HG03439 (cell line): ENCODE data around the gene CD302.
"Not testable (repeated sequence)": the region's sequence is repeated elsewhere in the genome, so short reads cannot be mapped to it uniquely, and the experiment has no call there.

Source experiments
- ATAC-seq: cut with Tn5 transposase; IDR thresholded peaks from one replicate; pipeline ENCODE4 v1.9.1; 2021; ENCODE audit warnings: mild to moderate bottlenecking, moderate library complexity; ENCODE audit not compliant: unreplicated experiment

The CD302 gene

DNA sequence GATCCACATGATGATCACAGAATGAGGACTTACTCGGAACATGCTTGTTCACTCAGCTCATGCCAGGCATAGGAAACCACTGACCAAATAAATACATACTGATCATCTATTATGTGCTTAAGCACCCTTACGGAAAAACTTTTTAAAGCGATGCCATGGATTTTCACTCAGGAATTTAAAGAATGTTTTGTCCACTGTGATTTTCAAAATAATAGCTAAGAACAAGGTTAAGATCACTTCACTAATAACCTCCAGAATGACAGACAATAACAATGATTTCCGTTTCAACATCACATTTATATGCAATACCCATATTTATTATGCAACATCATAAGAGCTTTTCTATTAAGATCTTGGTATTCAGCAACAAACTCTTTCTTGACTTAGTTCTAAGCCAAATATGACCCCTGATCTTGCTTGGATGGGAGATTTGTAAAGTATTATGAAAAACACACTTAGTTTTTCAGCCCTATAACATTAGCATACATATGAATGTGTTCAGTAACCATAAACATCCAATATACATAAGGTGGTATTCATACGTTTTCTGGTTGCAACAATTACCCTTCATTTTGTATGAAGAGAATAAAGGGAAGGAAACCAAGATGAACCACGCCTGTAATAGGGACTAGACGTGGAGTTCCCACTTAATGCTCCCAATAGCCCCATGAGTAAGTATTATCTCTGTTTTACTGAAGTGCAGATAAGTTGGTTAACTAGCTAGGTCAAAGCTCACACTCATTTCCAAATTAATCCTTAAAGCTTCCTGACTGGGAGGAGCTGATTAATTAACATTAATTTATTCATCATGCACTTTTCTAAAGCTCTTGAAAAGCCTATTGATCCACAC is 1.9 kb downstream of the CD302 start:
- no peak for ATAC-seq

DNA sequence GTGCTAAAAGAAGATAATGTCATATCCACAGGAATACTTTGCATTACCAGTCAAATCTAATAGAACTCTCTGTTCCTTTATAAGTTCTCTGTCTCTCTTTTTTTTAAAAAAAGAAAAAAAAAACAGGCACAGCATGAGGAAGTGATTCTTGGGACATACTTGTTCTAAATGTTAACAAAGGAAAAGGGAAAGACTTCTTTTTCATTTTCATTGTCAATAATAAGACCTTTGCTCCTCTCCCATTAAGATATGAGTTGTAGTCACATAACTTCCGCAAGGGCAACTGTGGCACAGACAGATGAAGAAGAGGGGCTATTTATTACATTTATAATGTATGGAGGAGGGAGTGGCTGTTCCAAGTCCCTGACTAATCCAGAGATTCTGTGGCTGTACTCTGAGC is 4.7 kb downstream of the CD302 start:
- no peak for ATAC-seq

DNA sequence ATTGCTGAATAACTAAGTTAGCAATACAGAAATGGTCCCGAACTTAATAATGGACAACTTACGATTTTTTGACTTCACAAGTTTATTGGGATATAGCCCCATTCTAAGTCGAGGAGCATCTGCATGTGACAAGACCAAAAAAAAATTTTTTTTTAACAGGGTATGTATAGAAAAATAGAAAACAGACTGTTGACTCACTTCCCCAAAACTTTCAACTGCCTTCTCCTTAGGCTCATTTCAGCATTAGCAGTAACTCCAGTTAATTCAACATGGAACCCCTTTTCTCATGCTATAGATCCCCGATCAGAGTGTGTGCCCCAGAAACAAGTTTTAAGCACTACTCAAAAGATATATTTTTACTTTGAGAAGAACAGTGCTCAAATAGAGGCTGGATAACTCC is 5.4 kb downstream of the CD302 start:
- no peak for ATAC-seq

- ATAC-seq = no peak
Measured at GRCh38 chr2:159792036-159792435, 6.0 kb downstream of the CD302 start.

GRCh38 chr2:159790323-159790722 is 7.7 kb downstream of the CD302 start:
- no peak for ATAC-seq

DNA sequence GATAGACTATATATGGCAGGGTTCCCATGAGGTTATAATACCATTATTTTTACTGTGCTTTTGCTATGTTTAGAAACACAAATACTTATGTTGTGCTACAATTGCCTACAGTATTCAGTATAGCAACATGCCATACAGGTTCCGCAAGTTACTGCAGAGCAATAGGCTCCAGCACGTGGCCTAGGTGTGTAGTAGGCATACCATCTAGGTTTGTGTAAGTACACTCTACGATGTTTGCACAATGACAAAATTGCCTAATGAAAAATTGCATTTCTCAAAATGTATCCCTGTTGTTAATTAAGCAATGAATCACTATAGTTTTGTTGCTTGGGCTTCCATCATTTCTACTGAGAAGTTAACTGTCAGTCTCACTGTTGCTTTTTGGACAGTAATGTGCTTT is 9.8 kb downstream of the CD302 start:
- no peak for ATAC-seq

DNA sequence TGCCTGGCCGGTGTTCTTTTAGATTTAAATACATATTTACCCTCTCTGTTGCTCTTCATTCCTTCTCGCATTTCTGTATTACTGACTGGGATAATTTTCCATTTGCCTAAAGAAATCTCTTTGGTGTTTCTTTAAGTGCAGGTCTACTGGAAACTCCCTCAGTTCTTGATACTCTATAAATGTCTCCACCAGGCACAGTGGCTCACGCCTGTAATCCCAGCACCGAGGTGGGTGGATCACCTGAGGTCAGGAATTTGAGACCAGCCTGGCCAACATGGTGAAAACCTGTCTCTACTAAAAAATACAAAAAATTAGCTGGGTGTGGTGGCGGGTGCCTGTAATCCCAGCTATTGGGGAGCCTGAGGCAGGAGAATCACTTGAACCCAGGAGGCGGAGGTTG is 10.4 kb downstream of the CD302 start:
- not testable (repeated sequence) for ATAC-seq

- no peak for ATAC-seq
Measured at GRCh38 chr2:159786938-159787337, 11.1 kb downstream of the CD302 start.

- ATAC-seq = no peak
Measured at GRCh38 chr2:159785195-159785594, 12.8 kb downstream of the CD302 start.

DNA sequence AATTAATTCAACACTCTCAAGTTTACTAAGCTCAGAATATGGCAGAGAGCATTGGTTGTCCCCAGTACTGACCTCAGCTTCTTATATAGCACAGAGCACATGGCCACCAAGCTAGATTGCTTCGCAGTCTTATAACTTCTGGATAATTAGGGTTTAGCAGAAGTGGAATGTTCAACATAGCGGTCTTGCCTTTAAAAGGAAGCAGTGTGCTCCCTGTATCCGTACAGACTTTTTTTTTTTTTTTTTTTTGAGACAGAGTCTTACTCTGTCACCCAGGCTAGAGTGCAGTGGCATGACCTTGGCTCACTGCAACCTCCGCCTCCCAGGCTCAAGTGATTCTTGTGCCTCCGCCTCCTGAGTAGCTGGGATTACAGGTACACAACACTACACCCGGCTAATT is 13.3 kb downstream of the CD302 start:
- not testable (repeated sequence) for ATAC-seq

DNA sequence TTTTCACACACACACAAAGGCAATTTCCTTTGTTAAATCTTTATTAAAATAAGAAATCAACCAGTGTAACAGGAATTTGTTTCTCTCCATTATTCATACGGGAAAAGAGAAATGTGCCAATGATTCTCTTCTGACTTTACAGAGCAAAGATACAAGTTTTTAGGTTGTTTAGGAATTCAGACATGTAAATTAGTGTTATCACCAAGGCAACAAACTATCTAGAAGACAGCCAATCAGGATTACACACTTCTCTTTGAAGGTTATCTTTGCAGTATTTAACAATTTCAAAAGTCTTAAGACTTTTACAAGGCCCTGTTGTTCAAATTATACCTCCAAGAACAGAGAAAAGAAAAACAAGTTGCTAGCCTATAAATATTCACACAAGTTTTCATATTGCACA is 14.5 kb downstream of the CD302 start:
- ATAC-seq = no peak

DNA sequence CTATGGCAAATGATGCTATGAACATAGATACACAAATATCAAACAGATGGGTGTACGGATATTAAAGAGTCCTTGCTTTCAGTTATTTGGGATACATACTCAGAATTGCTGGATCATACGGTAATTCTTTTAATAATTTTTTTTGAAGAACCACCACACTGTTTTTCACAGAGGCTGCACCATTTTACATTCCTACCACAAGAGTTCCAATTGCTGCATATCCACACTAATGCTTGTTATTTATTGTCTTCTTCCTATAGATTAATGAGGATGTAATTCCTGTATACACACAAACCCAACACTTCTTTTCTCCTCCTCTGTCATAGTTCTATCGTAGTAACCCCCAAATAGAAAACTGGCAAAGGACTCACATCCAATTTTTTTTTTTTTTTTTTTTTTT is 21.7 kb downstream of the CD302 start:
- ATAC-seq = no peak

DNA sequence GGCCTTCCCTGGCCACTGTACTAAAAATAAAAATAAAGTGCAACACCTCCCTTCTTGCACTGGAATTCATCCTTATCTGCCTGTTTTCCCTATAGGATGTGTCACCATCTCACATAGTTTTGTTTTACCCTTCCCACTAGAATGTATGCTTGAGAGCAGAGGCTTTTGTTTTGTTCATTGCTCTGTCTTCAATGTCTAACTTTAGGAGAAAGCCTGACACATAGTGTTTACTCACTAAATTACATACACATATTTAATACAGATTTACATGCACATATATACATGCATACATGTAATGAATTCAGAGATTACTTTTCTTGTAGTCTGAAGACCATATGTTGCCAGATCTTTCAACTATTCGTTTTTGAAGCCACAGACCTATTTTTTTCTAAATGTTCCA is 23.0 kb downstream of the CD302 start:
- no peak for ATAC-seq

GRCh38 chr2:159774370-159774990 is 23.5 kb downstream of the CD302 start:
- ATAC-seq = no peak

DNA sequence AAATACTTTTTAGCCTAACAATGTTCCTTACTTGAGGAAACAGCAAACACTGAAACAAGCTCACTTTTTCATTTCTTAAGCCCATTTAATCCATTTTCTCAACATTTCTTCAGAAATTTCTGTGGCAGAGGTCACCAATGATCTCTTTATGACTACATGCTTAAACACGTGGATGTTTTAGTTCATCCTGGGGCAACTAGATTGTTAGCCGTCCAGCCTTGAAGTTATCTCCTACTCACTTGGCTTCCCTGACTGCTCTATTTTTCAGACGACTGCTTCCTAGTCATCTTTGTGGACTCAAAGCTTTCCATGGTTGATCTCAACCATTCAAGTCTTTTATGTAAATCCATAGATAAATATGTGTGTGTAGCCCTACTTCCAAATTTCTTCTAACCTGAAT is 24.1 kb downstream of the CD302 start:
- ATAC-seq = no peak

DNA sequence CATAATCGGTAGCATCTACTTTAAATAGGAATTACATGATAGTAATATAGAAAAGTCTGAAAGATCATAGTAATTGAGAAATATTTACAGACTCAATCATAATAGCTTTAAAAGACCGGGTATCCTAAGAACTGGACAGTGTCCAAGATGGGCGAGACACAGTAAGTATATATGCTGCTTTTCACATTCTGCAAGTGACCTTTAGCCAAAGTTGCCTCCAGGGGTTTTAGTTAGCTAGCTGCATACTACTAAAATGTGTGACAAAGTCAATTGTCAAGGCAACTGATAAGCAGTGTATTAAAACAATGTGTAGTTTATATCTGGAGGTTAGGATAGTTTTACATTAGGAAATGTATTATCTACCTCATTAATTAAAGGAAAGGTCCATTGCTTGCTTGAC is 24.6 kb downstream of the CD302 start:
- no peak for ATAC-seq

DNA sequence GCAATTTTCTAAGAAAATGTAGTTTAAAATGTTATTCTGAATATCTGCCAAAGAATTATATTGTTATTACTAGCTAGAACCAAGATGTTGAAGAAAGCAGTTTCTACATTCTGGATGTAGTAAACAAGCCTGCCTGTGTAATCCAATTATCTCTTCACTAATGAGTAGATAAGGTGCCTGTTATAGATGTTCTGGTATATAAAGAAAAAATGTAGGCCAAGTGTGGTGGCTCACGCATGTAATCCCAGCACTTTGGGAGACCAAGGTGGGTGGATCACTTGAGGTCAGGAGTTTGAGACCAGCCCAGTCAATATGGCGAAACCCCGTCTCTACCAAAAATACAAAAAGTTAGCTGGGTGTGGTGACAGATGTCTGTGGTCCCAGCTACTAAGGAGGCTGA is 28.9 kb downstream of the CD302 start:
- ATAC-seq = no peak

- ATAC-seq = no peak
Measured at GRCh38 chr2:159762075-159762474, 35.9 kb downstream of the CD302 start.

- ATAC-seq = no peak
Measured at GRCh38 chr2:159760326-159760725, 37.7 kb downstream of the CD302 start.

DNA sequence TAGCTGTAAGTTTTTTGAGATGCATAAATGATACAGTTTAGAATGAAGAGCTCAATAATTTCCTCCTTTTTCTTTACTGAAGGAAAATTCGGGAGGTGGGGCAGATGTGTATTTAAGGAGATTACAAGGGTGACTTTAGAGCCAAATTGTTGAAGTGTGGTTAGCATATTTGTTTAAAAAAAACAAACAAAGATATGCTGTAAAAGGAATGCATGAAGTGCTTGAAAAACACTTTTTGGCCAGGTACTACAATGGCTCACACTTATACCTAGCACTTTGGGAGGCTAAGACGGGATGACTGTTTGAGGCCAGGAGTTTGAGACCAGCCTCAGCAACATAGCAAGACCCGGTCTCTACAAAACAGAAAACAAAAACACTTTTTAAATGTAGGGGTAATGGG is 38.4 kb downstream of the CD302 start:
- no peak for ATAC-seq

DNA sequence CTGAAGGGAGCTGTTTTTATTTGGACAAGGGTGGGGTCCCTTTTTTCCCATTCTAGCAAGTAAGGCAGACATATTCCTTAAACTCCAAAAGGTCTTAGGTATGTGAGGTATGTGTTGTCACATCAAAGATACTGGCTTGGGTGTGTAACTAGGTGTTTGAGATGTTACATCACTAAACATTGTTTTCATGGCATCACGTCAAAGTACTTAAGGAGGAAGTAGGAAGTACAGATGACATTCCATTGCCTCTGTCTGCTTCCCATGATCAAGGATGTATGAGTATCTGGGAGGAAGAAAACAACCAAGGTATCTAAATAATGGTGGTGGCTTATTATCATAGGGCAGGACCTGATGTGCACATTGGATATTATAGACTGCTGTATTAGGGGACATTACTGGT is 39.3 kb downstream of the CD302 start:
- ATAC-seq = no peak

DNA sequence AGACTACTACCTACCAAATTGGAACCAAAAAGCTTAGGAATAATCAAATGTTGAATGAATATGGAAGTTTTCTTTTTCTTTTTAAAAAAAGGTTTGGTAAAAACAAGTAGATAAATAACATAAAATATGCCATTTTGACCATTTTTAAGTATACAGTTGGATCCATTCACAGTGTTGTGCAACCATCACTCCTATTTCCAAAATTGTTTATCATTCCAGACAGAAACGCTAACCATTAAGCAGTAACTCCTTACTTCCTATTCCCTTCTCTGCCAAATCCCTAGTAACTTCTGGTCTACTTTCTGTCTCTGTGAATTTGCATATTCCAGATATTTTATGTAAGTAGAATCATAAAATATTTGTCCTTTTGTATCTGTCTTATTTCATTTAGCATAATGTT is 39.8 kb downstream of the CD302 start:
- no peak for ATAC-seq

DNA sequence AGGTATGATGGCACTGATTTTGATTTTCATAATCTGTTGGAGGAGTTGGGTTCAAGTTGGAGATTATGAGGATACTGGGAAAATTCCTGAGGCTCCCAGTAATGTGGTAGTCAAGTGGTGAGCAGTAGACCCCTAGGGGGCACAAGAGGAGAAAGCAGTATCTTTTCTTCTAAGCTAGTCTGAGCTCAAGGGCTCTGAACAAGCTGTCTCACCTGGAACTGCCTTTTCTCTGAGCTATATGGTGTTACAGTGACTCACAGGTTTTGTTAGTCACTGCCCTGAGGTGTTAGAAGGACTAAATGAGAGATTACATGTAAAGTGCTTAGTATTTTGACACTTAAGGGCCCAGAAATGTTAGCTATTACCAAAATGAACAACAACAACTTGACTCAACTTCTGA is 42.2 kb downstream of the CD302 start:
- ATAC-seq = no peak
